UCSD-AML1 (cell line): ENCODE data around the gene GATA6.

Experiments
- DNase-seq: peaks from one replicate; lab custom pipeline; 2025; ENCODE audit not compliant: unreplicated experiment; lab: John Stamatoyannopoulos, UW

GATA6 gene

GRCh38 chr18:22166069-22166950 lies 3.1 kb upstream of the GATA6 start:
- no peak for DNase-seq

GRCh38 chr18:22167091-22167470 lies 2.3 kb upstream of the GATA6 start:
- DNase-seq, result no peak

GRCh38 chr18:22167471-22168241 lies 1.7 kb upstream of the GATA6 start:
- no peak for DNase-seq

GRCh38 chr18:22168360-22168921 lies 948 bp upstream of the GATA6 start:
- no peak for DNase-seq

GRCh38 chr18:22169889-22170420 lies 566 bp downstream of the GATA6 start:
- no peak for DNase-seq

GRCh38 chr18:22170421-22171257 lies 1.2 kb downstream of the GATA6 start:
- DNase-seq, result no peak

GRCh38 chr18:22171258-22172119 lies 2.1 kb downstream of the GATA6 start:
- DNase-seq, result no peak

GRCh38 chr18:22172120-22172582 lies 2.8 kb downstream of the GATA6 start:
- no peak for DNase-seq

- no peak for DNase-seq
Observed at GRCh38 chr18:22172594-22173049, 3.2 kb downstream of the GATA6 start.

GRCh38 chr18:22173221-22173927 lies 4.0 kb downstream of the GATA6 start:
- DNase-seq, result no peak

GRCh38 chr18:22173928-22174301 lies 4.5 kb downstream of the GATA6 start:
- no peak for DNase-seq

- no peak for DNase-seq
Observed at GRCh38 chr18:22174341-22175145, 5.2 kb downstream of the GATA6 start.

- DNase-seq, result no peak
Observed at GRCh38 chr18:22175346-22175745, 6.0 kb downstream of the GATA6 start.

- no peak for DNase-seq
Observed at GRCh38 chr18:22176420-22177326, 7.3 kb downstream of the GATA6 start.

GRCh38 chr18:22177327-22177871 lies 8.0 kb downstream of the GATA6 start:
- no peak for DNase-seq

GRCh38 chr18:22179174-22179573 lies 9.8 kb downstream of the GATA6 start:
- no peak for DNase-seq

GRCh38 chr18:22179631-22180030 lies 10.2 kb downstream of the GATA6 start:
- DNase-seq, result no peak
